GM18858 (cell line): ENCODE results near the gene TSN.

Source experiments
- ATAC-seq: cut with Tn5 transposase; IDR thresholded peaks from one replicate; pipeline ENCODE4 v1.9.1; 2021; ENCODE audit not compliant: unreplicated experiment

Gene TSN

DNA sequence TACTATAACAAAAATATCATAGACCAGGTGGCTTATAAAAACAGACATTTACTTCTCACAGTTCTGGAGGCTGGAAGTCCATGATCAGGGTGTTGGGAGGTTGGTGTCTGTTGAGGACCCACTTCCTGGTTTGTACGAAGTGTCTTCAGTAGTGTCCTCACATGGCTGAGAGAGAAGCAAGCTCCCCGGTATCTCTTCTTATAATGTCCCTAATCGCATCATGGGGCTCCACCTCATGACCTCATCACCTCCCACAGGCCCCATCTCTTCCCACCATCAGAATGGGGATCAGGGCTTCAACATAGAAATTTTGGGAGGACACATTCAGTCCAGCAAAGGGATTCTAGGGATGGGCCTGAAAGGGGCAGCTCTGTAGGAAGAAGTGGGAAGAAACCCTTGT lies 14.0 kb upstream of the TSN start:
- no peak for ATAC-seq

DNA sequence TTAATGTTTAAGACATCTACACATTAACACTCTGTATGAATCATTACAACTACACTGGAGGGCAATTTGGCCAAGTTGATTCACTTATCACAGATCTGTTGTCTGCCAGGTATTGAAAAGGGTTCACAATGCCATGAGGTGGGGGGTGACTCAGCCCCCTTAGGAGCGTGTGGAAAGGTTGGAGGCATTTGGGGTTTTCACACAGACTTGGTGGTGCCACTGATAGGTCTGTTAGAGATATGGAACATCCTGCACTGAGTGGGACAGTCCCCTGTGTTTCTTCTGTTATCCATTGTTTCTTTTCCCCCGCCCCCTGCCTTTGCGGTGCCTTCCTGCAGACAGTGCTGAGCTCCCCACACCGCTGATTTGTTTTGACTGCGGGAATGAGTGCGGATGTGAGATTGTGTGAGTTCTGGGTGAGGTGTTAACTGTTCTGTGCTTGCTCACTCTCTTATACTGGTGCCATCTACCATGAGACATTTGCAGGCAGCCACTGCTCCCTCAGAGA lies 9.3 kb upstream of the TSN start:
- no peak for ATAC-seq

DNA sequence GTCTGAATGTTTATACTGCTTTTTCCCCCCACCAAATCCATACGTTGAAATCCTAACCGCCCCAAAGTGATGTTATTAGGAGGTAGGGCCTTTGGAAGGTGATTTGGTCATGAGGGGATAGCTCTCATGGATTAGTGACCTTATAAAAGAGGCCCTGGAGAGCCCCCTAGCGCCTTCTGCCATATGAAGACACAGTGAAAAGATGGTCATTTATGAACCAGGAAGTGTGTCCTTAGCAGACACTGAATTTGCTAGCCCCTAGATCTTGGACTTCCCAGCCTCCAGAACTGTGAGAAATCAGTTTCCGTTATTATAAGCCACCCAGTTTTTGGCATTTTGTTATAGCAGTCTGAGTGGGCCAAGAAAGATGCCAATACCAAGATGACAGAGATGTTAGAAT lies 7.2 kb upstream of the TSN start:
- ATAC-seq, result no peak

DNA sequence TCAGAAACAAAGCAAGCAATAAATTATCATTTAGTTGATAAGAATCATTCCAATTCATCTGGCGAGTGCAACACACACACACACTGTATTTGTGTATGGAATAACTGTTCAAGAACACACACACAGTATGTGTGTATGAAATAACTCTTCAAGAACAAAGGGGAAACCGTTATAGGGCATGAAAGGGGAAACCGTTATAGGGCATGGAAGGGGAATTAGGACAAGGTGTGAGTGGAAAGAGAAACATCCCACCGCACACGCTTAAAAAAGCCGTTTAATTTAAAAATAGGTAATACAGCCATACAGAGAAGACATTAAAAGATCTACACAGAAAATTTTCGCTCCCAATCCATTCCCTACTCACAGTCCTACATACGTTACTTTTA lies 607 bp upstream of the TSN start:
- ATAC-seq, result no peak

DNA sequence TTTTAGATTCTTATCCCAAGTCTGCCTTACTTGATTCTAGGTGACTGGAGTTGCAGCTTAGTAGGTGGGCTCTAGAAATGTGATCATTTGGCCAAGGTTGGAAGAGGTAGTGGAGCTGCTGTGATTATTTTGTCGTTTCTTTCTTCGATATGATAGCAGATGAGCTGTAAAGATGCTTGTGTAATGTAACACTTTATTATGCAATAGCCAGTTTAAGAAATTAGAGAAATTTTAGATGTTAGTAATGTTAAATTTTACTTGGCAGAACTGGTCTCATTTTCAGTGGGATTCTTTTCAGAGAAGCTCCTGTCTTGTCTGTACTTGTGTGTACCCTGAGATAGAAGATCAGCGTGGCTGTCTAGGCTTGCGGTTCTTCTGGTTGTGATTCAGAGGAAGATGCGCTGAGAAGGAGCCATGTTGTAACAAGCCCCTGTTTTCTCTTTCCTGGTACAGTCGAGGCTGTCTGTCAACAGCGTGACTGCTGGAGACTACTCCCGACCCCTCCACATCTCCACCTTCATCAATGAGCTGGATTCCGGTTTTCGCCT lies 9.3 kb downstream of the TSN start:
- ATAC-seq, result no peak

DNA sequence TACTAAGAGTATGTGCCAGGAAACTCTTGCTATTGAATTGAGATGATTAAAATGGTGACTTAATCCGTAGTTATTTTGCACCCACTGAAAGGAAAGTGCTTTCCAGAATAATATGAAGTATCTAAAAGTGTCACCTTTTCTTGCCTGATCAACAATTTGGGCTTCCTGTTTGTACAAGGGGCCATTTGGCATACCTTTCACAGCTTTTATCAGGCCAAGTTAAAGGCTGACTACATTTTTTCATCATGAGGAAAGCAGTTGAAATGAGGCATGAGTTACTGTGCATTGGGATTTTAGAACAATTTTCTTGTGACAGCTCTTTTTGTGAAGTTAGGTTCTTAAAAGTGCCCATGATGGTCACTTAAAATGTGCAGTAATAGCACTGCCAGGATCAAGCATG lies 11.2 kb downstream of the TSN start:
- no peak for ATAC-seq

DNA sequence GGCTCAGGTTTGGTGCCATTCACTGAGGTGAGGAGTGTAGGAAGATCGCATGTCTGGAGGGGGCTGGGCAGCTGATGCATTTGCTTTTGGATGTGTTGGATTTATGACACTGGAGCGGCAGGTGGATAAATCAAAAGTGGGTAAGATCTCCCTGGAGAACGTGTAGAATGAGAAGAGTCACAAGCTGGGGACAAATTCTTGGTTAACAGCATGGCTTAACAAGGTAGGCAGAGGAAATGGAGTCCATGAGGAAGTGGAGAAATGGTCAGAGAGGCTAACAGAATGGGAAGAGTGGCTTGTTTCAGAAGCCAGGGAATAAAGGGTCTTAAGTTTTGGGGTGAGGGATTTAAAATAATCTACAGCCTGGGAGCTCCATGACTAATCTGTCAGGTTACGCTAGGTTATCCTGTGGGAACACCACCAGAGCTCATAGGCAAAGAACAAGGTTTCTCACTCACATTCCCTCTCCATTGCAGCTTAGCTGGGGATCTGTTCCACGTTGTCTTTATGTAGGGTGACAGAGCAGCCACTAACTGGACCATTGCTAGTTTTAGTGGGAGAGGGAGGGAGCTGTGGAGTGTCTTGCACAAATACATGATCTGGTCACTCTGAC lies 12.8 kb downstream of the TSN start:
- no peak for ATAC-seq

DNA sequence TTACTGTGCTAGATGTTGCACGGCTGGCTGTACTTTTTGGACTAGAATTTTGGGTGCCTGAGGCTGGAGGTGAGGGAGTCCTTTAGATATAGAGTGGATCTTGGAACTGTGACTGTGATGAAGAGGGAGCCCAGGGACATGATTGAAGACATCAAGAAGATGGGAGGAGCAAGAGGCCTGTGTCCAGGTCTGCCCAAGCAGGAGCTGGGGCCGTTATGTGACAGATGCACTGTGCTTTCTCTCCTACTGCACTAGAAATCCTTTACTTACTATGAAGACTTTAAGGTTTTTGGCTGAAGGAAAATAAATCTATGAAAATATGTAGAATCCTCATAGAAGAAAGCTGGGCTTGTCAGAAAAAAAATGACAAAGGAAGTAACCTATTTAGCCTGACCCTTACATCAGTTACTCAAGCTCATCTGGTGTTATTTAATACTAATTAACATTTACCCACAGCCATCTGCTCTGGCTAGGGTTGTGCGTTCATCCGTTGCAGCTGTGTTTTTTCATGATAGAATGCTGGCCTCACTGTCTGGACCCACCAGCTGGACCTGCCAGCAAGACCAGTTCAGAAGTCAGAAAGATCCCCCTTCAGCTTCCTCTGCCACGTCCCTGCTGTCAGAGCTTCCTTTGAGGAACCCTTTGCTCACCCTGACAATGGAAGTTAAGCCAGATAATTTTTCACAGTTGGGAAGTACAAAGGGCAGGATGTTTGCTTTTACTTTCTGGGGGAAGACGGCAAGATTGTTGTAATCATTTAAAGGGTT lies 16.7 kb downstream of the TSN start:
- no peak for ATAC-seq

DNA sequence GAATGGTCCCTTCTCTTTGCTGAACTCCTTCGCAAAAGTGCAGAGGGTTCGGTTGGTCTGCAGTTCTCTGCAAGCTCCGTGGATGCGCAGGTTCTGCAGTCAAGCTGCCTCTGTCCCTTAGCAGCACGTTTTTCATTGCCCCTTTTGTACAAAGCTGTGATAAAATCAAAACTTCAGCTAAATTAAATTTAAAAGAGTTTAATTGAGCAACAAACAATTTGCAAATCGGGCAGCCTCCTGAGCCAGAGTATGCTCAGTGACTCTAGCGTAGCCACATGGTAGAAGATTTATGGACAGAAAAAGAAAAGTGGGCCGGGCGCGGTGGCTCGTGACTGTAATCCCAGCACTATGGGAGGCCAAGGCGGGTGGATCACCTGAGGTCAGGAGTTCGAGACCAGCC lies 18.8 kb downstream of the TSN start:
- ATAC-seq, result no peak

DNA sequence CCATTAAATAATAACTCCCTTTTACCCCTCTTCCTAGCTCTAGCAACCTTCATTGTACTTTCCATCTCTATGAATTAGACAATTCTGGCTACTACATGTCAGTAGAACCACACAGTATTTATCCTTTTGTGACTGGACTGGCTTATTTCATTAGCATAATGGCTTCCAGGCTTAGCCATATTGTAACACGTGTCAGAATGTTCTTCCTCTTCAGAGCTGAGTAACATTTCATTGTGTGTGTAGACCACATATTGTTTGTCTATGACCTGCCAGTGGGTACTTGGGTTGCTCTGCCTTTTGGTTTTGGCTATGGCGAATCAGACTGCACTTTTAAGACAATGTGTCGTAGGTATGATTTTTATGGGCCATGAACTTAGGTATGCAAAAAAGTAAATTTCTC lies 20.9 kb downstream of the TSN start:
- ATAC-seq, result no peak

DNA sequence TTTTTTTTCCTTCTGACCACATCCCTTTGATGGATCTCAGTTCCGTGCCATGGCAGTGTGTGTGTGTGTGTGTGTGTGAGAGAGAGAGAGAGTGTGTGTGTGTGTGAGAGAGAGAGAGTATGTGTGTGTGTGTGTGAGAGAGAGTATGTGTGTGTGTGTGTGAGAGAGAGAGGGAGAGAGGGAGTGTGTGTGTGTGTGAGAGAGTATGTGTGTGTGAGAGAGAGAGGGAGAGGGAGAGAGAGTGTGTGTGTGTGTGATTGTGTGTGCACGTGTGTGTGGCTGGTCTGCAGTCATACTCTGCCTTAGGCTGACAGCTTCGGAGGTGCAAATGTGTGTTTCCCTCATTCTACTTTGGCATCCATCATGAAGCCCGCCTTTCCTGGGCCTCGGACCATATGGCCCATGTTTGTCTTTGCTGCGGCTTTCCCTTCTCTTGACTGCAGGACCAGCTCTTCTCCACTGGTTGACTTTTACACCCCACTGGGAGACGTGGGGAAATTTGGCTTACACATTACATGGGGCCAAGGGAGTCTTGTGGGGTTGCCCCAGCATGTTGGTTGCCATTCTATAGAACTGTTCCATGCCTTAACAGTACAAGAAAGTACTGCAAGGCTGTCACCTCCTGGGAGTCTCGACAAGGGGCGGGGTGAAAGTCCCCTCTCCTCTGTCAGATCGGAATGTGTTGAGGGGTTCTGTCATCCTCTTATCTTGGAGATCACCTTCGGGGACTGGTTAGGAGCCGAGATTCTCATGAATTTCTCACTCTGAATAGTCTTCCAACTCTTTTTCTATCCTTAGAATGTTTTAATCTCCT lies 21.6 kb downstream of the TSN start:
- ATAC-seq, result no peak

DNA sequence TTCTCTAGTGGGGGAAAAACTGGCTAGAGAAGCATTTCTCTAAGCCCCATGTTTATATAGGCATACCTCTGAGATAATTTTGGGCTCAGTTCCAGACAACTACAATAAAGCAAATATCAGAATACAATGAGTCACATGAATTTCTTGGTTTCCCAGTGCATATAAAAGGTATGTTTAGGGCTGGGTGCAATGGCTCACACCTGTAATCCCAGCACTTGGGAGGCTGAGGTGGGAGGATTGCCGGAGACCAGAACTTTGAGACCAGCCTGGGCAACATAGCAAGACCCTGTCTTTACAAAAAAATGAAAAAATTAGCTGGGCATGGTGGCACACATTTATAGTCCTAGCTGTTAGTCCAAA lies 22.2 kb downstream of the TSN start:
- no peak for ATAC-seq

DNA sequence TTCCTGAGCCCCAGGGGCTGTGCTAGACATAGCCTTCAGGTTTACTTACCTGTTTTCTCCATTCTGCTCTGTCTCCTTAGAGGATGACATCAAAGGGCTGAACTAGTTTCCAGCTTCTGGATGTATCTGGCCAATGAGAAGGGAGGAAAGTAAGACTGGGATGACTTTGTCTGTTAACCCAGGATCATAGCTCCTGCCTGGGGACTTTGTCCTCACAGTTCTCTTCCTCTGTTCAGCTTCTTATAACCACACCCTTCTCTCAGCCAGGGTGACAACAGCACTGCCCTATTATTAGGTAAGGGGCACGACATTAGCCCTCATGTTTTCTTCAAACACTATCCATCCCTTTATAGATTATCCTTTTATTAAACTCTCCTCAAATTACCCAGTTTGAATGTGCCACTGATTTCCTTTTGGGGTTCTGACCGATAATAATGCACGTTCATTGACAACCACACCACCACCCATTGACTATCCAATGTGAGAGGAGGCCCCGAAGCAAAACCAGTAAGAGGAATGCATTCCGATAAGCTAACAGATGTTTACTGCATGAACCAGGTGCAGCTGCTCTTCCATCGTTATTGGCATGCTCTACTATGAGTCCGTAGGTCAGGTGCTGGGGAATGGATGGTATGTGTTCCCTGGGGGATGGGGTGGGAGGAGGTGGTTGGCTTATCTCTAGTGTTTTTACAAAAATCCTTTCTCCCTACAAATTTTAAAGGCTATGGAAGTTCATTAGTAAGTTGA lies 23.5 kb downstream of the TSN start:
- no peak for ATAC-seq

DNA sequence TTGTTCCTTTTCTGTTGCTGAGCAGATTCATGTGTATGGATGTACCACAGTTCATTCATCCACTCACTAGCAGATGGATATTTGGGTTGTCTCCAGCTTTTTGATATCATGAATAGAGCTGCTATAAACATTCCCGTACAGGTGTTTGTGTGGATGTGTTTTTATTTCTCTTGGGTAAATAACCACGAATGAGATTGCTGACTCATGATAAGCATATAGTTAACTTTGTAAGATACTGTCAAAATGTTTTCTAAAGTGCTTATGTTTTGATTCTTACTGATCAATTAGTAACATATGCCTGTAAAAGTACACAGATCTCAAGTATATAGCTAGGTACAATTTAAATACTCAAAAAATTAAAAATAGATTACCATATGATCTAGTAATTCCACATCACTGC lies 27.7 kb downstream of the TSN start:
- no peak for ATAC-seq

DNA sequence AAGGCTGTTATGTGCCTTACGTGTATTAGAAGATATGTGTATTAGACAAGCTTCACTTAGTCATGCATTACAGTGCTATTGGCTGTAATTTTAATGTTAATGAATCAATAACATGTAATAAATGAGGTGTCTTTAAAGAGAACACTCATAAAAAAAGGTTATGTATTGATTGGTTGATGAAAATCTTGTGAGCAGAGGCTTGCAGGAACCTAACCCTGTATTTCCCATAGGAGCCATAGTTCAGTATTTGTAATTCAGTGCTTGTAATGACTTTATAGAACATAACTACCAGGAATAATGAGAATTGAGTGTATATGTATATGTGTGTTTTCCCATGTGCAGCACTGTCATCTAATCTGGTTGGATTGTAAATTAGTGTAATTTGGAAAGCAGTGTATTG lies 33.2 kb downstream of the TSN start:
- no peak for ATAC-seq

DNA sequence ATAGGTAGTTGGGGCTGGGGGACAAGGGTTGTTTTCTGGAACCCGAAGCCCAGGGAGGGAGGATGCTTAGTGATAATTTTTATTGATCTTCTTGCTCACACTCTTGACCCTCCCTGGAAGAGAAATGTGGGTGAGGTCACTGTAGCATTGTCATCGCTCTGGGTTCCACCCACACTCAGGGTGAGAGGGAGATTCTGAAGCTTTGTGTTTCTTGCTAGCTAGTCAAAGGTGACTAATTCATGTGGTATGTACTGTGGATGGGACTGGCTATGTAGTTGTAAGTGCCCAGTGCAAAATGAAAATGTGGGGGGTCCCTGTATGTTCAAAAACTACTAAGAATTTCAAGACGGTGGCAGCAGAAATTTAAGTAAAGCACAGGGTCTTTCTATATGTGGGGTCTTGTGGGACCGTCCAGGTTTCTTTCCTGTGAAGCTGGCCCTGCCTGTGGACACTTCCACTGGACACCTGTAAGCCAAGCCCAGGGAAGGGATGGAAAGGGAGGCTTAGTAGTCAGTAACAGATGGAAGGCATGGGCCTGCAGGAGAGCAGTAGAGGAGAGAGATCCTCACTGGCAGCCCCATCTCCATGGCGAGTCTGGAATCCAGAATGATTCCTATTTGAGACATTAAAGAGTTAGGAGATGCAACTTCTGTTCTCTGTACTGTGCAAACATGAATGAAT lies 35.0 kb downstream of the TSN start:
- ATAC-seq, result no peak

DNA sequence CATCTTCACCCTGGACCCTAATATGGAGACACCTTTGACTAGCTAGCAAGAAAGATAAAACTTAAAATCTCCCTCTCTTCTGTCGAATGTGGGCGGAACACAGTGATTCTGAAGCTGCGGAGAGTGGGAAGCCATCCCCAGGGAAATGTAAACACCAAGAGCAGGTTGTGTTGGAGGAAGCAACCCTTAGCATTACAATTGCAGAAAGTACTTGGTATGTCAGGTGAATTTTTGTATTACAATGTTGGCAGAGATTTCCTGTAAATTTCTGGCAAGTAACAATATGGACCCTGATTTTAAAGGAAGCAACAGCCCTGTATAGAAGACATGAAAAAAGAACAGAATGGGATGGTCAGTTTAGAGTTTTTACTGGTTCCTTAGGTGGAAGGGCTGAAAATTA lies 35.8 kb downstream of the TSN start:
- no peak for ATAC-seq

DNA sequence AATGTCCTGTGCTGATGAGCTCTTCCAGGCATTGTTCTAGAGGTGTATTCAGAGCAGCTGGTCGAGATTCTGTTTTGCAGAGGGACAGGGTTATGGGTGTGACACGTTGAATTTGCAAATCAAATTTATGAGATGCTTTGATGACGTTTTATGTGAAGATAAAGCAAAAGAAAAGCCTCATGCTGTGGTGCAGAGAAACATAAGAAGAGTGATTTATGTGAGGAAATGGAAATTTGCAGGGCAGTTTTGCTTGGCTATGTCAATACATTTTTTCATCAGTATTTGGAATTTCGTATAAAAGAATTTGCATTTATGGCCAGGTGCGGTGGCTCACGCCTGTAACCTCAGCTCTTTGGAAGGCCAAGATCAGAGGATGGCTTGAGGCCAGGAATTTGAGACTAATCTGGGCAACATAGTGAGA lies 36.4 kb downstream of the TSN start:
- ATAC-seq, result no peak

DNA sequence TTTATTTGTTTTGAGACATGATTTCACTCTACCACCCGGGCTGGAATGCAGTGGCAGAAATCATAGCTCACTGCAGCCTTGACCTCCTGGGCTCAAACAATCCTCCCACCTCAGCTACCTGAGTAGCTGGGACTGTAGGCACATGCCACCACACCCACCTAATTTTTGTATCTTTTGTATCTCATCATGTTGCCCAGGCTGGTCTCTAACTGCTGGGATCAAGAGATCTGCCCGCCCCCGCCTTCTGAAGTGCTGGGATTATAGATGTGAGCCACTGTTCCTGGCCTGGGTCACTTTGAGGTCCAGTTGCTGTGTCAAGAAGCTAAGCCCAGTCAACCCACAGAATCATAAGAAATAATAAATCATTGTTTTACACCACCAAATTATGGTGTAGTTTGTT lies 38.4 kb downstream of the TSN start:
- ATAC-seq, result no peak

DNA sequence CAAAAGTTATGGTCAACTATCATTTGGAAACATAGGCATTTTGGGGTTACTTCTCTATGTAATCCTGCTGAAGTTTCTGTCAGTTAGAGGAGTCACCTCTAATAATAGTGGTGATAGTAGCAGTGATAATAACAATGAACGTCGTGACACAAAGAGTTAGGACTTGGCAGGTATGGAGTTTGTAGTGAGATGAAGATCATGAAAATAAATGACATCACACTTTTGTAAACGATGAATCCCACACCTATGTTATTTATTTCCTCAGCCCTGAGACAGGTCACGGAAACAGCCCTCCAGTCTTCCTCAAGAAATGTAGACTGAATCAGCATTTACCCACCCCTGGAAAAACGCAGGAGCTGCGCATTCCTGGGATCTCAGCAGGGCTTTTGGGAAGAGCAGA lies 38.8 kb downstream of the TSN start:
- no peak for ATAC-seq

DNA sequence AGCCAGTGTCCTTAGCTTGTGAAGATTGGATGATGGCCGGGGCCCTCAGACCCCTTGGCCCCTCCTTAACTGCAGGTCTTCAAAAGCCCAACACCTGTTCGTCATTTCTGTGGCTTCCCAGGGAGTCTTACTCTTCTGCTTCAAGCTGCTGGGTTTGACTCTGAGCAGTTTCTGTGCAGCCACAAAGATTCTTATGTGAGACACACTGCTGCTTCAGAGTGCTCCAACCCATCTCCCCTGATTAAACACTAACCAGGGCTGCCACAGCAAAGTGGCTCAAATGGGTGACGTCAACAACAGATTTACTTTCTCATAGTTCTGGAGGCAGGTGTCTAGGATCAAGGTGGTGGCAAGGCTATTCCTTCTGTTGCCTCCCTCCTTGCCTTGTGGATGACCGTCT lies 40.8 kb downstream of the TSN start:
- ATAC-seq, result no peak
